IMR-90 (cell line): ENCODE data around the gene BCAS1. TPM values are rescaled to one million over a fixed set of nuclear protein-coding genes. Genes with fewer than 3 reads are reported as not detected.

Experiments used
- ATAC-seq: fragments of 200-7000 bp; cut with Tn5 transposase; 2 replicates; pipeline ENCODE4 v1.9.1; 2020; ENCODE audit warnings: low read depth, mild to moderate bottlenecking, moderate library complexity
- BruUV-seq: library from RNA; stranded (reverse); fragments of 400-500 nt; replicated peaks from 2 replicates; lab custom pipeline; 2021; lab: Mats Ljungman, UMichigan
- CTCF ChIA-PET: fragments of 300-600 bp; formaldehyde crosslinking; extraction: SDS; loops from one replicate; lab custom pipeline; 2021; ENCODE audit warnings: antibody characterized with exemption; lab: Yijun Ruan, JAX
- POLR2A ChIA-PET: fragments of 300-600 bp; sonication (Branson Sonifier 250); formaldehyde crosslinking; loops from one replicate; lab custom pipeline; 2022; ENCODE audit warnings: antibody characterized with exemption; ENCODE audit not compliant: unreplicated experiment; lab: Charles Lee
- DNase-seq: peaks from one replicate; pipeline ENCODE4 v3.0.0; 2013
- H2AFZ ChIP-seq: replicated peaks from 2 replicates; pipeline ENCODE3; 2013; ENCODE audit warnings: low read length, mild to moderate bottlenecking; ENCODE audit not compliant: poor library complexity
- H2AK5ac ChIP-seq: 2 replicates; pipeline ENCODE4 v1.6.1; 2013; ENCODE audit warnings: low read depth, low read length, inconsistent platforms
- H2AK9ac ChIP-seq: replicated peaks from 2 replicates; pipeline ENCODE3; 2013; ENCODE audit warnings: mild to moderate bottlenecking, low read depth, low read length, moderate library complexity; ENCODE audit not compliant: poor library complexity
- H2BK120ac ChIP-seq: 2 replicates; pipeline ENCODE4 v1.6.1; 2013; ENCODE audit warnings: low read depth, low read length, inconsistent platforms
- H2BK15ac ChIP-seq: 3 replicates; pipeline ENCODE4 v1.6.1; 2013; ENCODE audit warnings: low read depth, low read length, inconsistent platforms
- H2BK20ac ChIP-seq: 2 replicates; pipeline ENCODE4 v1.6.1; 2013; ENCODE audit warnings: low read depth, mild to moderate bottlenecking, inconsistent platforms, low read length, moderate library complexity
- H2BK5ac ChIP-seq: 2 replicates; pipeline ENCODE4 v1.6.1; 2013; ENCODE audit warnings: mild to moderate bottlenecking, low read depth, low read length, inconsistent platforms; ENCODE audit not compliant: poor library complexity, severe bottlenecking
- H3K14ac ChIP-seq: replicated peaks from 2 replicates; pipeline ENCODE4 v1.6.1; 2013; ENCODE audit warnings: low read depth, low read length, inconsistent platforms
- H3K18ac ChIP-seq: 2 replicates; pipeline ENCODE4 v1.6.1; 2013; ENCODE audit warnings: low read depth, low read length, control low read depth
- H3K23ac ChIP-seq: 2 replicates; pipeline ENCODE4 v1.6.1; 2013; ENCODE audit warnings: low read depth, low read length, inconsistent platforms
- H3K27ac ChIP-seq: 2 replicates; pipeline ENCODE4 v1.5.1; 2013; ENCODE audit warnings: mild to moderate bottlenecking, control low read depth, low read length; ENCODE audit not compliant: insufficient read depth
- H3K27me3 ChIP-seq: 2 replicates; pipeline ENCODE4 v1.6.1; 2013; ENCODE audit warnings: low read length; ENCODE audit not compliant: control insufficient read depth, insufficient read depth
- H3K36me3 ChIP-seq: 2 replicates; pipeline ENCODE4 v1.6.1; 2013; ENCODE audit warnings: low read length, mixed read lengths; ENCODE audit not compliant: control insufficient read depth, insufficient read depth
- H3K4ac ChIP-seq: 2 replicates; pipeline ENCODE4 v1.6.1; 2013; ENCODE audit warnings: low read depth, low read length, inconsistent platforms
- H3K4me1 ChIP-seq: 2 replicates; pipeline ENCODE4 v1.6.1; 2013; ENCODE audit warnings: low read length, mixed read lengths; ENCODE audit not compliant: control insufficient read depth, insufficient read depth
- H3K4me2 ChIP-seq: 2 replicates; pipeline ENCODE4 v1.6.1; 2013; ENCODE audit warnings: low read depth, mild to moderate bottlenecking, control low read depth, low read length, moderate library complexity
- H3K4me3 ChIP-seq: 2 replicates; pipeline ENCODE4 v1.5.1; 2013; ENCODE audit warnings: low read depth, mild to moderate bottlenecking, control low read depth, low read length, moderate library complexity; ENCODE audit not compliant: insufficient read depth
- H3K56ac ChIP-seq: 2 replicates; pipeline ENCODE4 v1.6.1; 2013; ENCODE audit warnings: low read length, inconsistent platforms; ENCODE audit not compliant: insufficient read depth; ENCODE audit errors: extremely low read depth
- H3K79me1 ChIP-seq, 2 experiments: 2 replicates each; pipeline ENCODE4 v1.6.1; 2013; ENCODE audit warnings: low read length in 2 of 2, inconsistent platforms in 1 of 2, low read depth in 1 of 2
- H3K9ac ChIP-seq: 2 replicates; pipeline ENCODE4 v1.6.1; 2013; ENCODE audit warnings: low read depth, low read length, control low read depth
- H3K9me1 ChIP-seq: 2 replicates; pipeline ENCODE4 v1.6.1; 2013; ENCODE audit warnings: low read length, inconsistent platforms; ENCODE audit not compliant: insufficient read depth
- H3K9me3 ChIP-seq: 2 replicates; pipeline ENCODE4 v1.6.1; 2013; ENCODE audit warnings: low read length; ENCODE audit not compliant: control insufficient read depth, insufficient read depth
- H4K20me1 ChIP-seq: 2 replicates; pipeline ENCODE4 v1.6.1; 2013; ENCODE audit warnings: low read length, inconsistent platforms; ENCODE audit not compliant: insufficient read depth
- H4K5ac ChIP-seq: 2 replicates; pipeline ENCODE4 v1.6.1; 2013; ENCODE audit warnings: mild to moderate bottlenecking, low read depth, low read length, control low read depth
- H4K8ac ChIP-seq, 2 experiments: 2 replicates each; pipeline ENCODE4 v1.6.1; 2013; ENCODE audit warnings: low read depth in 2 of 2, low read length in 2 of 2, control low read depth in 1 of 2, inconsistent platforms in 1 of 2
- H4K91ac ChIP-seq: 2 replicates; pipeline ENCODE4 v1.6.1; 2013; ENCODE audit warnings: low read depth, low read length, inconsistent platforms; ENCODE audit not compliant: insufficient read depth
- CEBPB ChIP-seq: IDR thresholded peaks from 2 replicates; pipeline ENCODE4 v1.6.1; 2012; ENCODE audit warnings: low read depth, low read length, improper control_type of control experiment
- MAFK ChIP-seq: IDR thresholded peaks from 2 replicates; pipeline ENCODE4 v1.6.1; 2012; ENCODE audit warnings: low read depth, low read length, improper control_type of control experiment
- RCOR1 ChIP-seq: IDR thresholded peaks from 2 replicates; pipeline ENCODE4 v1.6.1; 2012; ENCODE audit warnings: mild to moderate bottlenecking, low read length, improper control_type of control experiment; ENCODE audit not compliant: insufficient replicate concordance
- WGBS, 2 experiments: methylation state at CpG; one replicate each; pipeline versions ENCODE4 v1.1.5 to v1.1.7; 2013; ENCODE audit warnings: missing lambda C conversion rate in 2 of 2; ENCODE audit not compliant: insufficient read length in 1 of 2; ENCODE audit errors: extremely low coverage in 2 of 2; 5-methylcytosine and 5-hydroxymethylcytosine counted together
- dilution Hi-C: fragments of 300-500 bp; cut with HindIII; formaldehyde crosslinking; loops from one replicate; pipeline ENCODE4 v1.14.3; 2018; ENCODE audit warnings: low sequenced_read_pairs; ENCODE audit not compliant: unreplicated experiment
- in situ Hi-C: fragments of 300-500 bp; cut with MboI; formaldehyde crosslinking; loops from 3 replicates; pipeline ENCODE4 v1.14.3; 2019; ENCODE audit warnings: low sequenced_read_pairs, inconsistent platforms, mixed read lengths
- intact Hi-C: fragments of 100-400 bp; cut with micrococcal nuclease; formaldehyde crosslinking; loops from 2 replicates; pipeline ENCODE4 v1.10.0; 2022
- polyA plus RNA-seq, 3 experiments: library from polyadenylated mRNA; depleted of rRNA; stranded (reverse); fragments of >200 nt; gene quantifications; 2 replicates each; pipeline ENCODE4 v1.2.3, GENCODE V29; 2012; ENCODE audit warnings: low replicate concordance in 1 of 3
- total RNA-seq: library from RNA; depleted of rRNA; stranded (reverse); fragments of >200 nt; gene quantifications from 2 replicates; pipeline ENCODE4 v1.2.3, GENCODE V29; 2012

Gene BCAS1
- total and polyA plus RNA-seq, 2 of the 4 experiments (the other 2 are of a cell fraction), result under 0.01 TPM; not detected in 1

GRCh38 chr20:54056762-54057639 is 13.4 kb downstream of the BCAS1 start:
- H2BK15ac ChIP-seq, result no peak overlapping the region
- ATAC-seq, result no peak

More at GRCh38 chr20:54056762-54057639, 13.4 kb downstream of the BCAS1 start:
- Histone ChIP-seq H2BK20ac (no peak overlapping the region), H2BK120ac (no peak overlapping the region), H4K20me1 (no peaks in the 10 kb centered on the region), H2AK5ac (no peak overlapping the region), H3K27ac (no peak overlapping the region), H2AK9ac (no peak overlapping the region), H2BK5ac (no peak overlapping the region), H3K9ac (no peak overlapping the region), H4K91ac (no peak overlapping the region), H3K23ac (no peak overlapping the region), H3K9me3 (no peaks in the 10 kb centered on the region), H2AFZ (no peak overlapping the region), H3K79me1 (no peaks in the 10 kb centered on the region), H3K27me3 (no peaks in the 10 kb centered on the region; the same call in 1 of the 2 replicates), H3K14ac (no peak overlapping the region), H3K36me3 (no peaks in the 10 kb centered on the region), H3K4me2 (no peak overlapping the region), H3K4ac (no peak overlapping the region), H3K56ac (no peak overlapping the region), H3K4me1 (no peaks in the 10 kb centered on the region), H3K18ac (no peak overlapping the region), H3K9me1 (no peaks in the 10 kb centered on the region), H3K4me3 (no peak overlapping the region), H4K5ac (no peak overlapping the region), H4K8ac (no peak overlapping the region)
- BruUV-seq, result no TSS peak
- TF ChIP-seq MAFK (no peak), RCOR1 (no peak), CEBPB (no peak)
- no CpG with 5 or more reads among the region's 3 CpGs for WGBS, 2 experiments
- in situ Hi-C loops (no loop called here), intact Hi-C loops (no loop called here), dilution Hi-C loops (no loop called here)
- ChIA-PET CTCF (no interaction called here), POLR2A (no interaction called here)
- no peak for DNase-seq
